HepG2 (cell line): ENCODE data around the gene MYD88. TPM values are rescaled to one million over a fixed set of nuclear protein-coding genes. Genes with fewer than 3 reads are reported as not detected.

Source experiments
- ATAC-seq: fragments of 200-7000 bp; cut with Tn5 transposase; 3 replicates; pipeline ENCODE4 v1.9.1; 2020; ENCODE audit warnings: mild to moderate bottlenecking, moderate library complexity
- BruUV-seq: library from RNA; stranded (reverse); fragments of 400-500 nt; replicated peaks from 2 replicates; lab custom pipeline; 2021; lab: Mats Ljungman, UMichigan
- CTCF ChIA-PET: fragments of 300-600 bp; formaldehyde crosslinking; extraction: SDS; loops from one replicate; lab custom pipeline; 2021; ENCODE audit warnings: low total read pairs, inconsistent platforms, low intra/inter-chr PET ratio; lab: Yijun Ruan, JAX
- POLR2A ChIA-PET: fragments of 350-600 bp; sonication (Branson Sonifier 250); formaldehyde crosslinking; loops from one replicate; lab custom pipeline; 2020; ENCODE audit warnings: antibody characterized with exemption, inconsistent platforms; lab: Yijun Ruan, JAX
- DNase-seq: peaks from one replicate; pipeline ENCODE4 v3.0.0-alpha.2; 2015; ENCODE audit warnings: low spot score
- FAIRE-seq: peaks from 3 replicates; lab custom pipeline; 2011; peaks lifted over from hg19 to GRCh38; lab: Jason Lieb, UNC
- H2AFZ ChIP-seq: one replicate; pipeline ENCODE4 v1.6.1; 2011; ENCODE audit warnings: low read length, inconsistent platforms
- H3K27ac ChIP-seq: fragments of 300-600 bp; 3 replicates; pipeline ENCODE4 v1.8.0; 2011; ENCODE audit warnings: mixed run types, mild to moderate bottlenecking, mixed read lengths, low read length, inconsistent platforms; ENCODE audit not compliant: insufficient read depth; ENCODE audit errors: extremely low read length
- H3K27me3 ChIP-seq, 2 experiments: fragments of 200-600 bp in 1 of 2; 2 replicates in 1 of 2; 3 replicates in 1 of 2; pipeline versions ENCODE4 v1.6.0 to v1.8.0; 2011; ENCODE audit warnings: low read length in 2 of 2, mild to moderate bottlenecking in 2 of 2, moderate library complexity in 2 of 2, inconsistent platforms in 1 of 2; ENCODE audit not compliant: insufficient read depth in 2 of 2, control insufficient read depth in 1 of 2
- H3K36me3 ChIP-seq, 2 experiments: fragments of 200-600 bp in 1 of 2; replicated peaks in 1 of 2; 2 replicates in 1 of 2; 3 replicates in 1 of 2; pipeline versions ENCODE4 v1.5.1 to v1.8.0; 2011; ENCODE audit warnings: low read length in 2 of 2, inconsistent platforms in 1 of 2; ENCODE audit not compliant: insufficient read depth in 2 of 2, control insufficient read depth in 1 of 2
- H3K4me1 ChIP-seq: 2 replicates; pipeline ENCODE4 v1.5.1; 2012; ENCODE audit warnings: low read length, inconsistent platforms; ENCODE audit not compliant: insufficient read depth
- H3K4me2 ChIP-seq: 2 replicates; pipeline ENCODE4 v1.6.0; 2011; ENCODE audit warnings: low read depth, low read length, inconsistent platforms
- H3K4me3 ChIP-seq, 3 experiments: fragments of 200-600 bp in 1 of 3; sonication (generic), shearing (Covaris generic) in 1 of 3; replicated peaks in 1 of 3; 2 replicates each; pipeline ENCODE4 v1.5.1; 2011 to 2016; ENCODE audit warnings: low read length in 3 of 3, inconsistent platforms in 2 of 3, low read depth in 2 of 3, mild to moderate bottlenecking in 2 of 3, control low read depth in 1 of 3, mixed read lengths in 1 of 3; ENCODE audit not compliant: insufficient read depth in 1 of 3
- H3K79me2 ChIP-seq: one replicate; pipeline ENCODE4 v1.6.1; 2011; ENCODE audit warnings: low read length, inconsistent platforms; ENCODE audit not compliant: insufficient read depth
- H3K9ac ChIP-seq: 2 replicates; pipeline ENCODE4 v1.6.0; 2011; ENCODE audit warnings: mild to moderate bottlenecking, low read depth, low read length, inconsistent platforms; ENCODE audit not compliant: insufficient read depth
- H3K9me3 ChIP-seq: 2 replicates; pipeline ENCODE4 v1.5.1; 2012; ENCODE audit warnings: mild to moderate bottlenecking, low read length
- H4K20me1 ChIP-seq: 2 replicates; pipeline ENCODE4 v1.6.0; 2011; ENCODE audit warnings: inconsistent platforms, mild to moderate bottlenecking, low read length, moderate library complexity; ENCODE audit not compliant: insufficient read depth
- DNMT1 ChIP-seq: sonication (generic); formaldehyde crosslinking; IDR thresholded peaks from 2 replicates; pipeline ENCODE4 v1.5.1; 2020; ENCODE audit warnings: mild to moderate bottlenecking, missing genetic modification reagents
- HNRNPH1 ChIP-seq: fragments of 200-400 bp; formaldehyde crosslinking; optimal IDR thresholded peaks from 2 replicates; pipeline ENCODE3; 2017; ENCODE audit warnings: mild to moderate bottlenecking, low read depth, low read length
- NFATC3 ChIP-seq: sonication (generic); formaldehyde crosslinking; IDR thresholded peaks from 2 replicates; pipeline ENCODE4 v1.5.1; 2020; ENCODE audit warnings: mild to moderate bottlenecking, missing genetic modification reagents
- PAF1 ChIP-seq: IDR thresholded peaks from 2 replicates; pipeline ENCODE4 v1.6.1; 2016; ENCODE audit warnings: missing genetic modification reagents, missing compliant biosample characterization
- POLR2A ChIP-seq, 2 experiments: IDR thresholded peaks; 2 replicates each; pipeline ENCODE4 v1.6.1; 2011; ENCODE audit warnings: low read depth in 2 of 2, low read length in 2 of 2, mild to moderate bottlenecking in 1 of 2, moderate library complexity in 1 of 2; ENCODE audit not compliant: insufficient read depth in 1 of 2
- SAP130 ChIP-seq: IDR thresholded peaks from 2 replicates; pipeline ENCODE4 v1.6.1; 2016; ENCODE audit warnings: low read depth
- ZNF264 ChIP-seq: sonication (generic); formaldehyde crosslinking; IDR thresholded peaks from 2 replicates; pipeline ENCODE4 v1.4.0; 2020; ENCODE audit warnings: missing genetic modification reagents
- ZNF329 ChIP-seq: sonication (generic); formaldehyde crosslinking; IDR thresholded peaks from 2 replicates; pipeline ENCODE4 v1.9.0; 2021; ENCODE audit warnings: low read depth, mild to moderate bottlenecking, missing genetic modification reagents
- ZNF709 ChIP-seq: sonication (generic); formaldehyde crosslinking; IDR thresholded peaks from 2 replicates; pipeline ENCODE4 v1.5.0; 2020; ENCODE audit warnings: mild to moderate bottlenecking, missing genetic modification reagents
- WGBS: methylation state at CpG from one replicate; pipeline ENCODE4 v1.1.6; 2017; ENCODE audit warnings: low lambda C conversion rate; 5-methylcytosine and 5-hydroxymethylcytosine counted together
- in situ Hi-C: cut with HindIII; loops from 2 replicates; pipeline ENCODE4 v1.10.0; 2017; ENCODE audit warnings: low pct_unique_long_range_greater_than_20kb; ENCODE audit not compliant: extremely low pct_ligation_motif_present
- intact Hi-C: fragments of 100-400 bp; cut with micrococcal nuclease; formaldehyde crosslinking; loops from one replicate; pipeline ENCODE4 v1.10.0; 2022; ENCODE audit not compliant: unreplicated experiment
- polyA plus RNA-seq, 8 experiments: library from polyadenylated mRNA; depleted of rRNA in 3 of 8; stranded (reverse) in 7 of 8; unstranded in 1 of 8; fragments of >200 nt; fragmentation: Illumina TruSeq in 4 of 8; extraction: Trizol in 4 of 8; gene quantifications; 2 replicates each; pipeline versions ENCODE4 v1.2.1 to v1.2.3, GENCODE V29; 2011 to 2016; ENCODE audit warnings: low read depth in 4 of 8, missing spikeins in 1 of 8, mixed read lengths in 1 of 8; ENCODE audit not compliant: insufficient read depth in 1 of 8
- total RNA-seq, 5 experiments: library from RNA; depleted of rRNA; stranded (reverse); fragments of >200 nt; fragmentation: Illumina TruSeq; extraction: Trizol; gene quantifications; 2 replicates each; pipeline ENCODE4 v1.2.3, GENCODE V29; 2016; ENCODE audit warnings: low read depth in 1 of 5
- TF ChIP-seq, protein P1 (sequence below): fragments of 450-650 bp; IDR thresholded peaks from 2 replicates; pipeline ENCODE4 v1.6.1; 2016
- TF ChIP-seq, protein P2 (sequence below): sonication (generic); formaldehyde crosslinking; IDR thresholded peaks from 2 replicates; pipeline ENCODE4 v1.5.1; 2020; ENCODE audit warnings: missing genetic modification reagents, mild to moderate bottlenecking, borderline replicate concordance
- TF ChIP-seq, protein P3 (sequence below): sonication (generic); formaldehyde crosslinking; IDR thresholded peaks from 2 replicates; pipeline ENCODE4 v1.4.0; 2020; ENCODE audit warnings: mild to moderate bottlenecking, missing genetic modification reagents, borderline replicate concordance

The MYD88 gene
- total and polyA plus RNA-seq, 2 of the 13 experiments (the other 11 are each of a cell fraction or from before 2014, with no cell fraction given) = 7.6 to 32.7 TPM

DNA sequence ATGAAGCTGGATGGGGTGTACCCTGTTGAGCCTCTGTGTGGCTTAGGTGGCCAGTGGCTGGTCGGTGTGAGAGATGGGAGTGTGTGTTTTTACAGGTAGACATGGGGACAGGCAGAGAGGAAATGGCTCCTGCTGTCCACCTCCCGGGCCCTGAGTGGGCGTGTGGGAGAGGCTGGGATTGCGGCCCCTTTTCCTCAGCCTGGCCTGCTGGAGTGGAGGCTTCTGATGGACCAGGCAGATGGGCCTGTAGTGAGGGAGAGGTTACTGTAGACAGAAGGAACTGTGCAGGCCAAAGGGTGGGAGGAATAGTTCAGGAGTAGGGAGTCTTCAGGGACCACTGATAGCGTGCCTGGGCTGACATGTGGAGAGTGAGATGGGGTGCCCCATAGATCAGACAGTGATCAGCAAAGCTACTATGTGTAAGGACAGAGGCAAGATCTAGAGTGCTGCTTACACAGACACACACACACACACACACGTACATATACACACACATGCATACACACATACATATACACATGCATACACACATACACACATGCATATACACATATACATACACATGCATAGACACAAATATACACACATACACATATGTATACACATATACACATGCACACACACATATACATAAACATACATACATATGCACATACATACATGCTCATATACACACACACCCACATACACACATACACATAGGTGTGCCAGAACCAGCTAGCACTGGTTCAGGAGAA, 28.0 kb upstream of the MYD88 start:
- peaks cover 6 to 42% of the 10 kb centered on the region in 2 experiments; a peak in 4 of 5 replicates for H3K27me3 ChIP-seq
- in situ Hi-C loops = loop anchor here (10.0 kb wide), 1 partner anchor 164 kb away; no protein-coding TSS in a partner anchor
- no peak overlapping the region for H3K27ac ChIP-seq
- TF ChIP-seq, protein P1, sequence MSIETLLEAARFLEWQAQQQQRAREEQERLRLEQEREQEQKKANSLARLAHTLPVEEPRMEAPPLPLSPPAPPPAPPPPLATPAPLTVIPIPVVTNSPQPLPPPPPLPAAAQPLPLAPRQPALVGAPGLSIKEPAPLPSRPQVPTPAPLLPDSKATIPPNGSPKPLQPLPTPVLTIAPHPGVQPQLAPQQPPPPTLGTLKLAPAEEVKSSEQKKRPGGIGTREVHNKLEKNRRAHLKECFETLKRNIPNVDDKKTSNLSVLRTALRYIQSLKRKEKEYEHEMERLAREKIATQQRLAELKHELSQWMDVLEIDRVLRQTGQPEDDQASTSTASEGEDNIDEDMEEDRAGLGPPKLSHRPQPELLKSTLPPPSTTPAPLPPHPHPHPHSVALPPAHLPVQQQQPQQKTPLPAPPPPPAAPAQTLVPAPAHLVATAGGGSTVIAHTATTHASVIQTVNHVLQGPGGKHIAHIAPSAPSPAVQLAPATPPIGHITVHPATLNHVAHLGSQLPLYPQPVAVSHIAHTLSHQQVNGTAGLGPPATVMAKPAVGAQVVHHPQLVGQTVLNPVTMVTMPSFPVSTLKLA = peak; percentile 51
- TF ChIP-seq ZNF329 (CRISPR knock-in tag) (no peak), SAP130 (CRISPR knock-in tag) (no peak), POLR2A (IDR thresholded peaks at IDR 0.05; ENCODE audit: insufficient read depth in 1 of 2, low read depth in 2 of 2, low read length in 2 of 2) (0 out of 4 replicates have a peak, but pooled peaks of 1 of the 2 experiments have one; percentile 7)
- WGBS = 48% methylated on average over 6 of the region's 6 CpGs
- no peak overlapping the region for H3K4me3 ChIP-seq
- no peak overlapping the region for H3K9ac ChIP-seq
- ChIA-PET CTCF (no interaction called here), POLR2A (no interaction called here)
- ATAC-seq = no peak; the same call in 2 of the 3 replicates
- no peak overlapping the region for H3K4me2 ChIP-seq
- no TSS peak for BruUV-seq
- DNase-seq = no peak
- H2AFZ ChIP-seq = no peak overlapping the region
- H3K79me2 ChIP-seq = no peaks in the 10 kb centered on the region
- H3K36me3 ChIP-seq = no peaks in the 10 kb centered on the region
- no peaks in the 10 kb centered on the region for H3K9me3 ChIP-seq
- intact Hi-C loops = no loop called here
- H4K20me1 ChIP-seq = no peaks in the 10 kb centered on the region
- no peak for FAIRE-seq
- H3K4me1 ChIP-seq = no peaks in the 10 kb centered on the region

DNA sequence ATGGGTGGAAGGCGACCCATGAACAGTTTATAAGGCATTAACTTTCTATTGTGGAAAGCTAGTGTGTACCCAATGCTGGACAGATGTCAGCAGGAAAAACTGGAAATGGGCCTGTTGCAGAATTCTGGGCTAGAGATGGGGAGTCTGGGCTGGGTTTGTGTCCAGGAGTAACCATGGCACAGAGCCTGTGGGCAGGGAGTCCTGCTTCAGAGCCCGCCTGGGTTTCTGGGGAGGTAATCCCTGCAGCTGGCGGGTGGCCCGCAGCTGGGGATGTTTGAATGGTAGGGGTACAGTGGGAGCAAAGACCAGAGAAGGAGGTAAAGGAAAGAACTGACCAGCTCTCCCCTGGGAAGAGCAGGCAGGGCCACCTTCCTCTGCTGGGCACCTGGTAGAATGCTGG, 27.3 kb upstream of the MYD88 start:
- Histone ChIP-seq H4K20me1 (no peaks in the 10 kb centered on the region), H3K9me3 (no peaks in the 10 kb centered on the region), H3K9ac (no peak overlapping the region), H3K27ac (no peak overlapping the region), H3K79me2 (no peaks in the 10 kb centered on the region), H3K4me1 (no peaks in the 10 kb centered on the region), H3K4me2 (no peak overlapping the region), H3K27me3 (peaks cover 6 to 42% of the 10 kb centered on the region in 2 experiments; a peak in 4 of 5 replicates), H3K36me3 (no peaks in the 10 kb centered on the region), H3K4me3 (no peak overlapping the region), H2AFZ (no peak overlapping the region)
- intact Hi-C loops (no loop called here), in situ Hi-C loops (loop anchor here (10.0 kb wide), 1 partner anchor 164 kb away; no protein-coding TSS in a partner anchor)
- BruUV-seq = no TSS peak
- TF ChIP-seq ZNF709 (no peak), HNRNPH1 (no peak), DNMT1 (CRISPR knock-in tag) (no peak), PAF1 (CRISPR knock-in tag) (no peak), ZNF264 (CRISPR knock-in tag) (no peak), NFATC3 (CRISPR knock-in tag) (no peak)
- TF ChIP-seq, protein P2, sequence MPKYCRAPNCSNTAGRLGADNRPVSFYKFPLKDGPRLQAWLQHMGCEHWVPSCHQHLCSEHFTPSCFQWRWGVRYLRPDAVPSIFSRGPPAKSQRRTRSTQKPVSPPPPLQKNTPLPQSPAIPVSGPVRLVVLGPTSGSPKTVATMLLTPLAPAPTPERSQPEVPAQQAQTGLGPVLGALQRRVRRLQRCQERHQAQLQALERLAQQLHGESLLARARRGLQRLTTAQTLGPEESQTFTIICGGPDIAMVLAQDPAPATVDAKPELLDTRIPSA (CRISPR knock-in tag) = no peak
- TF ChIP-seq, protein P3, sequence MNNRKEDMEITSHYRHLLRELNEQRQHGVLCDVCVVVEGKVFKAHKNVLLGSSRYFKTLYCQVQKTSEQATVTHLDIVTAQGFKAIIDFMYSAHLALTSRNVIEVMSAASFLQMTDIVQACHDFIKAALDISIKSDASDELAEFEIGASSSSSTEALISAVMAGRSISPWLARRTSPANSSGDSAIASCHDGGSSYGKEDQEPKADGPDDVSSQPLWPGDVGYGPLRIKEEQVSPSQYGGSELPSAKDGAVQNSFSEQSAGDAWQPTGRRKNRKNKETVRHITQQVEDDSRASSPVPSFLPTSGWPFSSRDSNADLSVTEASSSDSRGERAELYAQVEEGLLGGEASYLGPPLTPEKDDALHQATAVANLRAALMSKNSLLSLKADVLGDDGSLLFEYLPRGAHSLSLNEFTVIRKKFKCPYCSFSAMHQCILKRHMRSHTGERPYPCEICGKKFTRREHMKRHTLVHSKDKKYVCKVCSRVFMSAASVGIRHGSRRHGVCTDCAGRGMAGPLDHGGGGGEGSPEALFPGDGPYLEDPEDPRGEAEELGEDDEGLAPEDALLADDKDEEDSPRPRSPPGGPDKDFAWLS (CRISPR knock-in tag) = no peak
- FAIRE-seq (no peak), ATAC-seq (no peak), DNase-seq (no peak)
- CTCF ChIA-PET = no interaction called here
- WGBS = 78% methylated on average over 4 of the region's 4 CpGs
- POLR2A ChIA-PET = no interaction called here
